Stimulated activated CD4-positive, alpha-beta T cell treated with anti-CD3 and anti-CD28 coated beads, TNF-alpha, amount 100 ng/mL, for 24 hours (primary cell): ENCODE data around the gene GLCE.

Experiments used
- DNase-seq, 3 experiments: peaks; one replicate each; pipeline ENCODE4 v3.0.0-alpha.2; 2020; ENCODE audit warnings: low read depth in 3 of 3

GLCE gene

DNA sequence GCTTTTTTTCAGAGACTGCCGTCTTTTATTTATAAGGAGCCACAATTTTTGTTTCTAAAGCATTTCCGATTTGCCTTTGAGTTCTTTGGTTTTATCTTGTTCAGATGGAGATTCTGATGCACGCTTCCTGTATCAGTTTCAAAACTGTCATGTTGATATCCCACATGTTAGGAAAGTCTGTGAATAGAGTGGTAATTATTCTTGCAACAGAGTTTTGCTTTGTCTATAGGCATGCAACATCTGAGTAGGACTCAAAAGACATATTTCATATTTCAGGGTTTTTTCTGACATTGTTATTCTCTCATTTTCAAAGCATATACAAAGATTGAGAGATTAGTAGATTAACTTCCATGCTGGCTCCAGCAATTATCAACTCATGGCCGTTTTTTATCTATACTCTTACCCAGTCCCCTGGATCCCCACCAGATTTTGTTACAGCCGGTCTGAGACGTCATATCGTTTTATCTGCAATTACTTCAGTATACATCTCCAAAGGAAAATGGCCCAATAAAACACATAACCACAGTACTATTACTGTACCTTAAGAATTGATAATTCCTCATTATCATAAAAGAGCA lies 160.6 kb downstream of the GLCE start:
- no peak for DNase-seq
